Nephron (organoid): ENCODE data around the gene MYBPH.
A peak's percentile ranks its signal among the peaks of the same experiment; 100 is the strongest.

Source experiments
- H3K27ac Mint-ChIP-seq, 3 experiments: 2 replicates each; pipeline ENCODE4 v1.8.0; 2020; ENCODE audit warnings: mixed read lengths in 3 of 3, mild to moderate bottlenecking in 2 of 3, moderate library complexity in 1 of 3
- H3K27me3 Mint-ChIP-seq: 2 replicates; pipeline ENCODE4 v1.8.0; 2021; ENCODE audit warnings: low read depth, mild to moderate bottlenecking, moderate library complexity, mixed read lengths
- H3K36me3 Mint-ChIP-seq: 2 replicates; pipeline ENCODE4 v1.8.0; 2020; ENCODE audit warnings: low read depth, mixed read lengths
- H3K4me1 Mint-ChIP-seq: 2 replicates; pipeline ENCODE4 v1.8.0; 2020; ENCODE audit warnings: mixed read lengths
- H3K4me3 Mint-ChIP-seq, 3 experiments: 2 replicates each; pipeline ENCODE4 v1.8.0; 2020; ENCODE audit warnings: mild to moderate bottlenecking in 3 of 3, mixed read lengths in 3 of 3, moderate library complexity in 2 of 3
- H3K9me3 Mint-ChIP-seq: 2 replicates; pipeline ENCODE4 v1.8.0; 2020; ENCODE audit warnings: mixed read lengths
- CTCF ChIP-seq, 3 experiments: fragments of 200-600 bp; sonication (generic); IDR thresholded peaks; one replicate each; pipeline ENCODE4 v1.5.0; 2021; ENCODE audit warnings: antibody characterized with exemption in 3 of 3; ENCODE audit not compliant: unreplicated experiment in 3 of 3

MYBPH gene

GRCh38 chr1:203169770-203170520, 5.7 kb downstream of the MYBPH start:
- no peaks in the 10 kb centered on the region for H3K36me3 Mint-ChIP-seq
- peaks cover 23% of the 10 kb centered on the region for H3K4me1 Mint-ChIP-seq
- H3K27ac Mint-ChIP-seq, result peak overlapping the region; percentile 6 to 37 (median 12)
- no peaks in the 10 kb centered on the region for H3K9me3 Mint-ChIP-seq
- H3K4me3 Mint-ChIP-seq, result peak overlapping the region in 1 of 3 experiments; percentile 94
- peaks cover 15% of the 10 kb centered on the region for H3K27me3 Mint-ChIP-seq
- no peak for TF ChIP-seq CTCF (IDR thresholded peaks at IDR 0.05; ENCODE audit: unreplicated experiment in 3 of 3)

GRCh38 chr1:203168991-203169390, 6.6 kb downstream of the MYBPH start:
- Mint-ChIP-seq H3K4me3 (peak overlapping the region in 1 of 3 experiments; percentile 40), H3K27me3 (peaks cover 13% of the 10 kb centered on the region), H3K27ac (peak overlapping the region in 1 of 3 experiments; percentile 6), H3K9me3 (no peaks in the 10 kb centered on the region), H3K36me3 (no peaks in the 10 kb centered on the region), H3K4me1 (peaks cover 21% of the 10 kb centered on the region)
- TF ChIP-seq CTCF (IDR thresholded peaks at IDR 0.05; ENCODE audit: unreplicated experiment in 3 of 3), result no peak

- Mint-ChIP-seq H3K9me3 (no peaks in the 10 kb centered on the region), H3K4me1 (peaks cover 14% of the 10 kb centered on the region)
Measured at GRCh38 chr1:203168256-203168786, 7.3 kb downstream of the MYBPH start.

GRCh38 chr1:203167913-203168200, 7.8 kb downstream of the MYBPH start:
- TF ChIP-seq CTCF (IDR thresholded peaks at IDR 0.05; ENCODE audit: unreplicated experiment in 3 of 3), result no peak
- Mint-ChIP-seq H3K9me3 (no peaks in the 10 kb centered on the region), H3K4me3 (no peak overlapping the region), H3K4me1 (peaks cover 14% of the 10 kb centered on the region), H3K27ac (no peak overlapping the region), H3K36me3 (no peaks in the 10 kb centered on the region), H3K27me3 (peaks cover 10% of the 10 kb centered on the region)

More at GRCh38 chr1:203168256-203168786, 7.3 kb downstream of the MYBPH start:
- H3K27me3 Mint-ChIP-seq, result peaks cover 7% of the 10 kb centered on the region
- no peak for TF ChIP-seq CTCF (IDR thresholded peaks at IDR 0.05; ENCODE audit: unreplicated experiment in 3 of 3)
- H3K27ac Mint-ChIP-seq, result no peak overlapping the region
- H3K36me3 Mint-ChIP-seq, result no peaks in the 10 kb centered on the region
- H3K4me3 Mint-ChIP-seq, result peak overlapping the region in 1 of 3 experiments; percentile 16

GRCh38 chr1:203167026-203167912, 8.4 kb downstream of the MYBPH start:
- Mint-ChIP-seq H3K9me3 (no peaks in the 10 kb centered on the region), H3K36me3 (no peaks in the 10 kb centered on the region), H3K27ac (no peak overlapping the region), H3K4me3 (peak overlapping the region in 1 of 3 experiments; percentile 11), H3K4me1 (peaks cover 10% of the 10 kb centered on the region), H3K27me3 (peaks cover 11% of the 10 kb centered on the region)
- TF ChIP-seq CTCF (IDR thresholded peaks at IDR 0.05; ENCODE audit: unreplicated experiment in 3 of 3), result no peak
